ENCODE results near the gene IL18. TPM values are rescaled to one million over a fixed set of nuclear protein-coding genes. Genes with fewer than 3 reads are reported as not detected.

Gene IL18
- total and polyA plus RNA-seq, 9 of the 15 experiments (the other 6 are each of a cell fraction or from before 2014, with no cell fraction given), result 4.1 to 10.0 (median 6.1) TPM

DNA sequence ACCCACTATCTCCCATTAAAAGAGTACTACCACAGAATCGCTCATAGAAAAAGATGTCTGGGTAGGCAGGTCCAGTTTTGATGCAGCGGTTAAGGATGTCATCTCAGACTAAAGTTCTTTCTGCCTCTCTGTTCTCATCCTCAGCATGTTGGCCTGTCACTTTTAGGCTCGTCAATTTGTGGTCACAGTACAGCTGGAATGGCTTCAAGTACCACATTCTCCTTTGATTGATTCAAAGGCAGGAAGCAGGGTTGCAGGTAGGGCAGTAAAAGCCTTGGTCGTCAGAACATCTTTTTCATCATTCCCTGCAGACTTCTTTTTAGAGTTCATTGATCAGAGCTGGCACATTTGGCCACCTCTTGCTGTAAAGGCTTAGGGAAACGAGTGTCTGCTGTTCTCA, 48.5 kb downstream of the IL18 start (continued):
- TF ChIP-seq, protein P1, sequence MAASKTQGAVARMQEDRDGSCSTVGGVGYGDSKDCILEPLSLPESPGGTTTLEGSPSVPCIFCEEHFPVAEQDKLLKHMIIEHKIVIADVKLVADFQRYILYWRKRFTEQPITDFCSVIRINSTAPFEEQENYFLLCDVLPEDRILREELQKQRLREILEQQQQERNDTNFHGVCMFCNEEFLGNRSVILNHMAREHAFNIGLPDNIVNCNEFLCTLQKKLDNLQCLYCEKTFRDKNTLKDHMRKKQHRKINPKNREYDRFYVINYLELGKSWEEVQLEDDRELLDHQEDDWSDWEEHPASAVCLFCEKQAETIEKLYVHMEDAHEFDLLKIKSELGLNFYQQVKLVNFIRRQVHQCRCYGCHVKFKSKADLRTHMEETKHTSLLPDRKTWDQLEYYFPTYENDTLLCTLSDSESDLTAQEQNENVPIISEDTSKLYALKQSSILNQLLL (CRISPR knock-in tag; IDR thresholded peaks at IDR 0.05; ENCODE audit: borderline replicate concordance), result no peak
- TF ChIP-seq RFX1 (IDR thresholded peaks at IDR 0.05) (no peak), ZNF146 (CRISPR knock-in tag; IDR thresholded peaks at IDR 0.05; ENCODE audit: unreplicated experiment) (no peak)

DNA sequence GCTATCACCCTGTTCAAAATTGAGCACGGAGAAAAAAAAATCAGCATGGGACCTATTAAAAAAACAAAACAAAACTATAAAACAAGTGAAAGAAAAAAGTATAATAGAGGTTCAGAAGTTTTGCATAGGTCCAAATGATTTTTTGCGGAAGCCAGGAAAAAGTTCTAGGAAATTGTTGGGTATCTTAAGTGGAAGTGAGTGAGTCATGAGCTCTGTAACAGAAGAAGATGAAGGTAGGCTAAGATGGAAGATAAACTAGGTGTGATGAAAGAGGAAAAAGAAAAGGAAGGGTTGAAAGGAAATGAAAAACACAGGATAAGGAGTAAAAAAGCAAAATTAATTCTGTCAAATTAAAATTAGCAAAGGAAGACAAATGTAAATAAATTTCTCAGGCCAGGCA, 49.4 kb downstream of the IL18 start:
- Histone ChIP-seq H3K4me2 (ENCODE audit: insufficient read depth, low read length) (no peak overlapping the region), H2AFZ (ENCODE audit: low read depth, low read length) (no peak overlapping the region), H3K9me1 (ENCODE audit: control insufficient read depth, insufficient read depth, low read length) (no peaks in the 10 kb centered on the region), H3K27me3 (ENCODE audit: control insufficient read depth in 2 of 2, insufficient read depth in 2 of 2, low read length in 2 of 2) (no peaks in the 10 kb centered on the region), H3K9ac (ENCODE audit: insufficient read depth in 1 of 2, low read depth in 2 of 2, low read length in 2 of 2) (no peak overlapping the region), H3K4me1 (replicated peaks in 1 of 2; ENCODE audit: control insufficient read depth in 2 of 2, insufficient read depth in 2 of 2, low read length in 2 of 2) (0 out of 5 replicates have a peak, but pooled peaks cover 0 to 6% of the 10 kb centered on the region in 2 experiments), H3K4me3 (no peak overlapping the region), H3K79me2 (ENCODE audit: control insufficient read depth, insufficient read depth, low read length) (no peaks in the 10 kb centered on the region), H3K9me3 (replicated peaks; ENCODE audit: control insufficient read depth, insufficient read depth, low read depth, low read length) (no peaks in the 10 kb centered on the region), H3K27ac (ENCODE audit: extremely low read depth, low read depth, low read length) (no peak overlapping the region), H4K20me1 (replicated peaks; ENCODE audit: control insufficient read depth, insufficient read depth, low read length) (no peaks in the 10 kb centered on the region), H3K36me3 (ENCODE audit: control insufficient read depth, insufficient read depth, low read length) (no peaks in the 10 kb centered on the region)
- DNase-seq (ENCODE audit: extremely low read depth in 1 of 4, low spot score in 3 of 4) (no peak), ATAC-seq (no peak), FAIRE-seq (no peak)
- in situ Hi-C loops (cut with MboI) (loop anchor here (10.0 kb wide), 1 partner anchor 170 kb away; no protein-coding TSS in a partner anchor), intact Hi-C loops (cut with micrococcal nuclease) (no loop called here)
- BruUV-seq (replicated peaks), result no TSS peak
- TF ChIP-seq FOSL1 (tag; conservative IDR thresholded peaks at IDR 0.05) (0 out of 2 replicates have a peak, but pooled peaks have one; percentile 37), DPF2 (IDR thresholded peaks at IDR 0.05) (0 out of 2 replicates have a peak, but pooled peaks have one; percentile 25), FOXK2 (conservative IDR thresholded peaks at IDR 0.05 in 1 of 2, IDR thresholded peaks at IDR 0.05 in 1 of 2; ENCODE audit: low read depth in 2 of 2) (no peak), ARID1B (IDR thresholded peaks at IDR 0.05) (peak; percentile 49; the same call in 1 of the 2 replicates), SMARCE1 (IDR thresholded peaks at IDR 0.05) (peak; percentile 40; the same call in 1 of the 2 replicates), JUND (IDR thresholded peaks at IDR 0.05; ENCODE audit: borderline replicate concordance, low read depth, low read length) (peak; percentile 69), JUND (tag; IDR thresholded peaks at IDR 0.05; ENCODE audit: borderline replicate concordance, low read depth, low read length) (peak; percentile 50; the same call in 1 of the 3 replicates), SMARCA4 (IDR thresholded peaks at IDR 0.05) (0 out of 2 replicates have a peak, but pooled peaks have one; percentile 41), ETV6 (IDR thresholded peaks at IDR 0.05; ENCODE audit: borderline replicate concordance in 1 of 2, low read depth in 2 of 2, low read length in 1 of 2) (0 out of 4 replicates have a peak, but pooled peaks have one; percentile 47 to 53), ETV6 (CRISPR knock-in tag; IDR thresholded peaks at IDR 0.05; ENCODE audit: borderline replicate concordance) (no peak)
- TF ChIP-seq, protein P2, sequence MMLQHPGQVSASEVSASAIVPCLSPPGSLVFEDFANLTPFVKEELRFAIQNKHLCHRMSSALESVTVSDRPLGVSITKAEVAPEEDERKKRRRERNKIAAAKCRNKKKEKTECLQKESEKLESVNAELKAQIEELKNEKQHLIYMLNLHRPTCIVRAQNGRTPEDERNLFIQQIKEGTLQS (IDR thresholded peaks at IDR 0.05), result peak; percentile 30; the same call in 1 of the 2 replicates
- TF ChIP-seq, protein P2 (CRISPR knock-in tag; conservative IDR thresholded peaks at IDR 0.05), result no peak
- TF ChIP-seq, protein P3, sequence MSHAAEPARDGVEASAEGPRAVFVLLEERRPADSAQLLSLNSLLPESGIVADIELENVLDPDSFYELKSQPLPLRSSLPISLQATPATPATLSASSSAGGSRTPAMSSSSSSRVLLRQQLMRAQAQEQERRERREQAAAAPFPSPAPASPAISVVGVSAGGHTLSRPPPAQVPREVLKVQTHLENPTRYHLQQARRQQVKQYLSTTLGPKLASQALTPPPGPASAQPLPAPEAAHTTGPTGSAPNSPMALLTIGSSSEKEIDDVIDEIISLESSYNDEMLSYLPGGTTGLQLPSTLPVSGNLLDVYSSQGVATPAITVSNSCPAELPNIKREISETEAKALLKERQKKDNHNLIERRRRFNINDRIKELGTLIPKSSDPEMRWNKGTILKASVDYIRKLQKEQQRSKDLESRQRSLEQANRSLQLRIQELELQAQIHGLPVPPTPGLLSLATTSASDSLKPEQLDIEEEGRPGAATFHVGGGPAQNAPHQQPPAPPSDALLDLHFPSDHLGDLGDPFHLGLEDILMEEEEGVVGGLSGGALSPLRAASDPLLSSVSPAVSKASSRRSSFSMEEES (CRISPR knock-in tag; IDR thresholded peaks at IDR 0.05), result no peak
- 41% methylated on average over 2 of the region's 2 CpGs for WGBS (ENCODE audit: insufficient coverage, low coverage, missing lambda C conversion rate)
- POLR2A ChIA-PET, result interaction anchor here (1.2 kb wide), 1 partner anchor 9 kb away, joined by 4 read pairs; no protein-coding TSS in a partner anchor
- CTCF ChIA-PET (ENCODE audit: low intra/inter-chr PET ratio), result interaction anchor here (1.9 kb wide), 1 partner anchor 166 kb away, joined by 13 read pairs; no protein-coding TSS in a partner anchor
